NCI-H510A treated with DMSO at 0.1 percent for 48 hours (cell line): ENCODE data around the gene LRRC7.
"Not testable (repeated sequence)": the region's sequence is repeated elsewhere in the genome, so short reads cannot be mapped to it uniquely, and the experiment has no call there.

Experiments used
- DNase-seq: peaks from one replicate; lab custom pipeline; 2025; lab: John Stamatoyannopoulos, UW

LRRC7 gene

GRCh38 chr1:69697340-69697739, 129.6 kb downstream of the LRRC7 start:
- no peak for DNase-seq

GRCh38 chr1:69700770-69701169, 133.0 kb downstream of the LRRC7 start:
- DNase-seq: no peak

- no peak for DNase-seq
Observed at GRCh38 chr1:69702085-69702484, 134.4 kb downstream of the LRRC7 start.

GRCh38 chr1:69706473-69706872, 138.8 kb downstream of the LRRC7 start:
- no peak for DNase-seq

- no peak for DNase-seq
Observed at GRCh38 chr1:69707103-69707502, 139.4 kb downstream of the LRRC7 start.

GRCh38 chr1:69710484-69711189, 142.9 kb downstream of the LRRC7 start:
- no peak for DNase-seq

- no peak for DNase-seq
Observed at GRCh38 chr1:69711190-69711930, 143.6 kb downstream of the LRRC7 start.

- DNase-seq: not testable (repeated sequence)
Observed at GRCh38 chr1:69717834-69718233, 150.1 kb downstream of the LRRC7 start.

GRCh38 chr1:69728206-69728605, 160.5 kb downstream of the LRRC7 start:
- DNase-seq: no peak

- no peak for DNase-seq
Observed at GRCh38 chr1:69733061-69733460, 165.3 kb downstream of the LRRC7 start.

- peak; percentile 80 for DNase-seq
Observed at GRCh38 chr1:69737527-69738185, 169.9 kb downstream of the LRRC7 start.

- DNase-seq: no peak
Observed at GRCh38 chr1:69738458-69739250, 170.9 kb downstream of the LRRC7 start.

GRCh38 chr1:69739251-69739605, 171.5 kb downstream of the LRRC7 start:
- no peak for DNase-seq

GRCh38 chr1:69743146-69743545, 175.4 kb downstream of the LRRC7 start:
- no peak for DNase-seq

- DNase-seq: no peak
Observed at GRCh38 chr1:69744381-69744780, 176.7 kb downstream of the LRRC7 start.

GRCh38 chr1:69747207-69747606, 179.5 kb downstream of the LRRC7 start:
- no peak for DNase-seq

- DNase-seq: no peak
Observed at GRCh38 chr1:69750638-69751037, 182.9 kb downstream of the LRRC7 start.

- DNase-seq: no peak
Observed at GRCh38 chr1:69752831-69753230, 185.1 kb downstream of the LRRC7 start.

GRCh38 chr1:69754521-69754920, 186.8 kb downstream of the LRRC7 start:
- DNase-seq: no peak

GRCh38 chr1:69755647-69756046, 187.9 kb downstream of the LRRC7 start:
- DNase-seq: no peak

GRCh38 chr1:69765951-69766350, 198.2 kb downstream of the LRRC7 start:
- DNase-seq: no peak

- no peak for DNase-seq
Observed at GRCh38 chr1:69766431-69767180, 198.9 kb downstream of the LRRC7 start.
